HepG2 (cell line): Measurements from ENCODE around the gene ABCC1. TPM values are rescaled to one million over a fixed set of nuclear protein-coding genes. Genes with fewer than 3 reads are reported as not detected.

Experiments
- ATF6 ChIP-seq: sonication (generic); formaldehyde crosslinking; conservative IDR thresholded peaks from 2 replicates; pipeline ENCODE4 v1.4.0; 2020; ENCODE audit warnings: missing genetic modification reagents
- BCL6 ChIP-seq: IDR thresholded peaks from 2 replicates; pipeline ENCODE4 v1.6.1; 2016; ENCODE audit warnings: missing genetic modification reagents, missing compliant biosample characterization
- ETS1 ChIP-seq: sonication (generic); formaldehyde crosslinking; IDR thresholded peaks from 2 replicates; pipeline ENCODE4 v1.4.0; 2020; ENCODE audit warnings: missing genetic modification reagents
- FIP1L1 ChIP-seq: fragments of 200-400 bp; formaldehyde crosslinking; IDR thresholded peaks from 2 replicates; pipeline ENCODE4 v1.6.1; 2018; ENCODE audit warnings: low read depth, mild to moderate bottlenecking, low read length, moderate library complexity, borderline replicate concordance; ENCODE audit not compliant: insufficient read depth
- KDM5B ChIP-seq: sonication (generic); formaldehyde crosslinking; IDR thresholded peaks from 2 replicates; pipeline ENCODE4 v1.4.0; 2020; ENCODE audit warnings: missing genetic modification reagents, mild to moderate bottlenecking, borderline replicate concordance
- KMT2A ChIP-seq: sonication (generic); formaldehyde crosslinking; IDR thresholded peaks from 2 replicates; pipeline ENCODE4 v1.4.0; 2020; ENCODE audit warnings: missing genetic modification reagents
- MYNN ChIP-seq: sonication (generic); formaldehyde crosslinking; IDR thresholded peaks from 2 replicates; pipeline ENCODE4 v1.4.0; 2020; ENCODE audit warnings: mild to moderate bottlenecking, low read depth, missing genetic modification reagents
- MZF1 ChIP-seq: sonication (generic); formaldehyde crosslinking; IDR thresholded peaks from 2 replicates; pipeline ENCODE4 v1.8.1; 2023; ENCODE audit warnings: mild to moderate bottlenecking, missing genetic modification reagents, borderline replicate concordance
- NR2C2 ChIP-seq: sonication (generic); formaldehyde crosslinking; IDR thresholded peaks from 2 replicates; pipeline ENCODE4 v1.4.0; 2020; ENCODE audit warnings: missing genetic modification reagents, mild to moderate bottlenecking, moderate library complexity, borderline replicate concordance
- RELA ChIP-seq: sonication (generic); formaldehyde crosslinking; IDR thresholded peaks from 2 replicates; pipeline ENCODE4 v1.4.0; 2020; ENCODE audit warnings: missing genetic modification reagents
- SALL2 ChIP-seq: sonication (generic); formaldehyde crosslinking; IDR thresholded peaks from 2 replicates; pipeline ENCODE4 v1.8.1; 2023; ENCODE audit warnings: mild to moderate bottlenecking, missing genetic modification reagents, inconsistent platforms
- SMARCE1 ChIP-seq: fragments of 450-650 bp; IDR thresholded peaks from 2 replicates; pipeline ENCODE4 v1.6.1; 2017; ENCODE audit warnings: borderline replicate concordance
- TEF ChIP-seq: sonication (generic); formaldehyde crosslinking; IDR thresholded peaks from 2 replicates; pipeline ENCODE4 v1.5.0; 2020; ENCODE audit warnings: missing genetic modification reagents
- TFAP4 ChIP-seq: sonication (generic); IDR thresholded peaks from 2 replicates; pipeline ENCODE4 v1.6.1; 2016; ENCODE audit warnings: low read depth, borderline replicate concordance
- ZHX2 ChIP-seq, 2 experiments: sonication (generic) in 1 of 2; formaldehyde crosslinking in 1 of 2; IDR thresholded peaks; 2 replicates each; pipeline versions ENCODE4 v1.6.1 to v1.9.0; 2014 to 2022; ENCODE audit warnings: antibody characterized with exemption in 1 of 2, borderline replicate concordance in 1 of 2, inconsistent platforms in 1 of 2, low read depth in 1 of 2, missing genetic modification reagents in 1 of 2
- ZMYM2 ChIP-seq: sonication (generic); formaldehyde crosslinking; IDR thresholded peaks from 2 replicates; pipeline ENCODE4 v1.8.0; 2022; ENCODE audit warnings: mild to moderate bottlenecking, missing genetic modification reagents
- ZNF768 ChIP-seq: sonication (generic); formaldehyde crosslinking; IDR thresholded peaks from 2 replicates; pipeline ENCODE4 v1.4.0; 2020; ENCODE audit warnings: missing genetic modification reagents
- polyA plus RNA-seq, 8 experiments: library from polyadenylated mRNA; depleted of rRNA in 3 of 8; stranded (reverse) in 7 of 8; unstranded in 1 of 8; fragments of >200 nt; fragmentation: Illumina TruSeq in 4 of 8; extraction: Trizol in 4 of 8; gene quantifications; 2 replicates each; pipeline versions ENCODE4 v1.2.1 to v1.2.3, GENCODE V29; 2011 to 2016; ENCODE audit warnings: low read depth in 4 of 8, missing spikeins in 1 of 8, mixed read lengths in 1 of 8; ENCODE audit not compliant: insufficient read depth in 1 of 8
- total RNA-seq, 5 experiments: library from RNA; depleted of rRNA; stranded (reverse); fragments of >200 nt; fragmentation: Illumina TruSeq; extraction: Trizol; gene quantifications; 2 replicates each; pipeline ENCODE4 v1.2.3, GENCODE V29; 2016; ENCODE audit warnings: low read depth in 1 of 5

ABCC1 gene
- total and polyA plus RNA-seq, 2 of the 13 experiments (the other 11 are each of a cell fraction or from before 2014, with no cell fraction given), result 13.0 to 30.6 TPM

- TF ChIP-seq ZHX2 (IDR thresholded peaks at IDR 0.05; ENCODE audit: low read depth), result no peak
- TF ChIP-seq ZHX2 (CRISPR knock-in tag; IDR thresholded peaks at IDR 0.05; ENCODE audit: borderline replicate concordance), result no peak
- no peak for TF ChIP-seq SMARCE1
- no peak; the same call in 1 of the 2 replicates for TF ChIP-seq KDM5B (CRISPR knock-in tag)
- no peak for TF ChIP-seq SALL2
- 0 out of 2 replicates have a peak, but pooled peaks have one; percentile 43 for TF ChIP-seq MZF1 (CRISPR knock-in tag)
- TF ChIP-seq BCL6 (CRISPR knock-in tag), result no peak
- no peak for TF ChIP-seq MYNN (CRISPR knock-in tag)
- no peak for TF ChIP-seq TFAP4
- 0 out of 2 replicates have a peak, but pooled peaks have one; percentile 13 for TF ChIP-seq KMT2A
- TF ChIP-seq ZMYM2, result no peak
- no peak for TF ChIP-seq TEF (CRISPR knock-in tag)
- TF ChIP-seq ETS1 (CRISPR knock-in tag), result no peak
- TF ChIP-seq ZNF768 (CRISPR knock-in tag), result no peak
- TF ChIP-seq NR2C2 (CRISPR knock-in tag), result no peak; the same call in 1 of the 2 replicates
- TF ChIP-seq FIP1L1, result no peak
- no peak for TF ChIP-seq RELA
- no peak for TF ChIP-seq ATF6 (CRISPR knock-in tag)
Observed at GRCh38 chr16:15949210-15950160, at the start of gene ABCC1 (continued).
